ENCODE data around the gene ITSN1. TPM values are rescaled to one million over a fixed set of nuclear protein-coding genes. Genes with fewer than 3 reads are reported as not detected.

The ITSN1 gene
- total RNA-seq, 4 donors from 2014 or later, result 31.1 to 42.5 (median 35.9) TPM

DNA sequence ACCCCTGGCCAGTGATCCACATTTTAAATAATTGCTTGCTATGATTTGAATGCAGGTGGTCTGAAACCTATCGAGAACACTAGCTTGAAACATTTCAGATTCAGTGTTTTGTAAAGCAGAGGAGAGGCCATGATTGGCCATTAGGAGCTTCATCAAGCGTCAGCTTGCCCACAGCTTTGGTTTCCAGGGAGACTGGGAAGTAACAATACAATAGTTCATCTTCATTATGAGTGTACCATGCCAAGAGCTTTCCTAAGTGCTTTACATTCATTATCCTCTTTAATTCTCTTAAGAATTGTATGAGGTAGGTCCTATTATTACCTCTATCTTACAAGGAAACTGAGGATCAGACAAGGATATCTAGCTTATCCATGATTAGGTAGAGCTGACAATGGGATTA is 301.0 kb downstream of the ITSN1 start:
- H3K27me3 ChIP-seq, result no peaks in the 10 kb centered on the region
- TF ChIP-seq CTCF (IDR thresholded peaks at IDR 0.05) (no peak), POLR2A (IDR thresholded peaks at IDR 0.05; ENCODE audit: low read depth) (no peak), EP300 (IDR thresholded peaks at IDR 0.05) (no peak), POLR2AphosphoS5 (IDR thresholded peaks at IDR 0.05) (no peak)
- 63% methylated on average over 2 of the region's 2 CpGs for WGBS
- H3K9me3 ChIP-seq, result no peaks in the 10 kb centered on the region
- DNase-seq (ENCODE audit: extremely low spot score), result no peak
- H3K4me1 ChIP-seq, result peaks cover 11 to 52% (median 40%) of the 10 kb centered on the region in 4 donors
- intact Hi-C loops (cut with DNase I), result no loop called here
- no peaks in the 10 kb centered on the region for H3K36me3 ChIP-seq
- peak overlapping the region; percentile 20 to 68 (median 44) for H3K27ac ChIP-seq (replicated peaks in 1 of 4)
- H3K4me3 ChIP-seq, result no peak overlapping the region

- Histone ChIP-seq H3K4me3 (no peak overlapping the region), H3K36me3 (no peaks in the 10 kb centered on the region), H3K9me3 (no peaks in the 10 kb centered on the region), H3K27ac (replicated peaks in 1 of 4) (no peak overlapping the region), H3K4me1 (peaks cover 17 to 62% (median 48%) of the 10 kb centered on the region in 4 donors), H3K27me3 (no peaks in the 10 kb centered on the region)
- no peak for TF ChIP-seq POLR2A (IDR thresholded peaks at IDR 0.05; ENCODE audit: low read depth)
- TF ChIP-seq POLR2AphosphoS5 (IDR thresholded peaks at IDR 0.05), result no peak
- TF ChIP-seq EP300 (IDR thresholded peaks at IDR 0.05), result no peak
- TF ChIP-seq CTCF (IDR thresholded peaks at IDR 0.05), result no peak
- DNase-seq (ENCODE audit: extremely low spot score), result no peak
- intact Hi-C loops (cut with DNase I), result no loop called here
- 96% methylated on average over 1 of the region's 1 CpG for WGBS
These were observed 302.0 kb downstream of the ITSN1 start for GRCh38 chr21:33944185-33944763.

GRCh38 chr21:33945652-33946270 is 303.5 kb downstream of the ITSN1 start:
- Histone ChIP-seq H3K27me3 (no peaks in the 10 kb centered on the region), H3K27ac (replicated peaks in 1 of 4) (no peak overlapping the region), H3K4me1 (peaks cover 17 to 53% (median 41%) of the 10 kb centered on the region in 4 donors), H3K4me3 (no peak overlapping the region), H3K36me3 (no peaks in the 10 kb centered on the region), H3K9me3 (no peaks in the 10 kb centered on the region)
- TF ChIP-seq POLR2AphosphoS5 (IDR thresholded peaks at IDR 0.05) (no peak), CTCF (IDR thresholded peaks at IDR 0.05) (no peak), EP300 (IDR thresholded peaks at IDR 0.05) (no peak), POLR2A (IDR thresholded peaks at IDR 0.05; ENCODE audit: low read depth) (no peak)
- 92% methylated on average over 2 of the region's 2 CpGs for WGBS
- intact Hi-C loops (cut with DNase I), result no loop called here
- DNase-seq (ENCODE audit: extremely low spot score), result no peak

DNA sequence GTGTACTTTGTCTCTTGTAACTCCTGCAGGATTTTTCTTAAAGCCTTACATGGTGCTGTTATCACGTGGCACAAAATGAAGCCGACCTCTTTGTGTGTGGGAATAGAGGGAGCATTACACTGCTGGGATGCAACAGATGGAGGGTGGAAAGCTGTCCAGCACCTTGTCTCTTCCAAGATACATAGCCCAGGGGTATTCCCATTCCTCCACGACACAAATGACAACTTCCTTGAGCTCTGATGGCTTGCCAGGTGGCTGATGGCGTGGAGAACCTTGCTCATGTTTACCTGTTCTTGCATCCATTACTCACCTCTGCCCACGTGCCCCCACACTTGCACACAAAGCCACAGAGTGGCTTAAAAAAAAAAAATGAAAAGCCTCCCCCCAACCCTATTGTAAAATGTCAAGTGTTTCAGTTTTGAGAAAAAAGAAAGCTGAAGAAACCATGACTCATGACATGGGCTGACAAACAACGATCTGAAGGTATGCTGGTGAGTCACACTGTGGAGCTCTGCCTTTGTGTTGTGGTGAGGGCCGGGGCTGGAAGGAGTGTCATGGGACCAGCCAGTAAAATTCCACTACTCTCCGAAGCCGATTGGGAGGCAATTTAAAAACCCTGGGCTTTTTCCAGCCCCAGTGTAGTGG is 305.3 kb downstream of the ITSN1 start:
- Histone ChIP-seq H3K36me3 (no peaks in the 10 kb centered on the region), H3K4me3 (peak overlapping the region; percentile 30 to 43 (median 35)), H3K27ac (replicated peaks in 1 of 4) (peak overlapping the region; percentile 77 to 85 (median 82)), H3K27me3 (no peaks in the 10 kb centered on the region), H3K9me3 (no peaks in the 10 kb centered on the region), H3K4me1 (peaks cover 17 to 39% (median 32%) of the 10 kb centered on the region in 4 donors)
- peak; percentile 94 for DNase-seq (ENCODE audit: extremely low spot score)
- intact Hi-C loops (cut with DNase I), result no loop called here
- WGBS, result 14% methylated on average over 9 of the region's 9 CpGs
- TF ChIP-seq CTCF (IDR thresholded peaks at IDR 0.05), result peak in 1 of 3 experiments; percentile 26
- TF ChIP-seq POLR2AphosphoS5 (IDR thresholded peaks at IDR 0.05), result peak; percentile 70 to 81
- no peak for TF ChIP-seq POLR2A (IDR thresholded peaks at IDR 0.05; ENCODE audit: low read depth)

Measured in esophagus muscularis mucosa (tissue), 4 donors.